ENCODE measurements around the gene OR51S1. TPM values are rescaled to one million over a fixed set of nuclear protein-coding genes. Genes with fewer than 3 reads are reported as not detected.
"Not testable (repeated sequence)": the region's sequence is repeated elsewhere in the genome, so short reads cannot be mapped to it uniquely, and the experiment has no call there.

OR51S1 gene
- total RNA-seq, 6 experiments from 2014 or later: not detected

- no peaks in the 10 kb centered on the region; the same call in 1 of the 2 replicates for H3K36me3 Mint-ChIP-seq (ENCODE audit: low read depth)
- no peak overlapping the region for H3K27ac Mint-ChIP-seq
- H3K4me3 Mint-ChIP-seq: no peak overlapping the region
- H3K9me3 Mint-ChIP-seq: peaks cover 51% of the 10 kb centered on the region
- H3K4me1 Mint-ChIP-seq (ENCODE audit: low read depth): no peaks in the 10 kb centered on the region
- no peaks in the 10 kb centered on the region for H3K27me3 Mint-ChIP-seq (ENCODE audit: insufficient read depth)
- DNase-seq: no peak
- TF ChIP-seq CTCF (IDR thresholded peaks at IDR 0.05): no peak
Observed at GRCh38 chr11:4863876-4864275, 14.9 kb upstream of the OR51S1 start.

GRCh38 chr11:4862447-4863236, 13.6 kb upstream of the OR51S1 start:
- H3K27me3 Mint-ChIP-seq (ENCODE audit: insufficient read depth): no peaks in the 10 kb centered on the region
- no peaks in the 10 kb centered on the region; the same call in 1 of the 2 replicates for H3K36me3 Mint-ChIP-seq (ENCODE audit: low read depth)
- no peak overlapping the region for H3K27ac Mint-ChIP-seq
- TF ChIP-seq CTCF (IDR thresholded peaks at IDR 0.05): no peak
- H3K4me1 Mint-ChIP-seq (ENCODE audit: low read depth): no peaks in the 10 kb centered on the region
- peaks cover 45% of the 10 kb centered on the region for H3K9me3 Mint-ChIP-seq
- H3K4me3 Mint-ChIP-seq: no peak overlapping the region
- DNase-seq: no peak

GRCh38 chr11:4854286-4854685, 5.3 kb upstream of the OR51S1 start:
- not testable (repeated sequence) for H3K4me3 Mint-ChIP-seq; H3K36me3 Mint-ChIP-seq (ENCODE audit: low read depth); DNase-seq; H3K27me3 Mint-ChIP-seq (ENCODE audit: insufficient read depth); H3K4me1 Mint-ChIP-seq (ENCODE audit: low read depth); H3K27ac Mint-ChIP-seq
- peaks cover 26% of the 10 kb centered on the region for H3K9me3 Mint-ChIP-seq

- no peak for DNase-seq
- TF ChIP-seq CTCF (IDR thresholded peaks at IDR 0.05): no peak
- H3K4me1 Mint-ChIP-seq (ENCODE audit: low read depth): no peaks in the 10 kb centered on the region
- H3K36me3 Mint-ChIP-seq (ENCODE audit: low read depth): no peaks in the 10 kb centered on the region
- H3K9me3 Mint-ChIP-seq: peaks cover 34% of the 10 kb centered on the region
- no peak overlapping the region for H3K27ac Mint-ChIP-seq
- no peak overlapping the region for H3K4me3 Mint-ChIP-seq
- no peaks in the 10 kb centered on the region; the same call in 1 of the 2 replicates for H3K27me3 Mint-ChIP-seq (ENCODE audit: insufficient read depth)
Observed at GRCh38 chr11:4851033-4851432, 2.0 kb upstream of the OR51S1 start.

GRCh38 chr11:4839851-4840549, 9.0 kb downstream of the OR51S1 start:
- H3K36me3 Mint-ChIP-seq (ENCODE audit: low read depth): peaks cover 4% of the 10 kb centered on the region; the same call in 1 of the 2 replicates
- DNase-seq: no peak
- H3K27me3 Mint-ChIP-seq (ENCODE audit: insufficient read depth): no peaks in the 10 kb centered on the region
- no peak overlapping the region for H3K27ac Mint-ChIP-seq
- no peaks in the 10 kb centered on the region for H3K4me1 Mint-ChIP-seq (ENCODE audit: low read depth)
- TF ChIP-seq CTCF (IDR thresholded peaks at IDR 0.05): no peak
- H3K4me3 Mint-ChIP-seq: no peak overlapping the region
- peaks cover 48% of the 10 kb centered on the region for H3K9me3 Mint-ChIP-seq

GRCh38 chr11:4830909-4831308, 18.1 kb downstream of the OR51S1 start:
- no peaks in the 10 kb centered on the region for H3K36me3 Mint-ChIP-seq (ENCODE audit: low read depth)
- no peaks in the 10 kb centered on the region for H3K27me3 Mint-ChIP-seq (ENCODE audit: insufficient read depth)
- H3K4me3 Mint-ChIP-seq: no peak overlapping the region
- peaks cover 22% of the 10 kb centered on the region for H3K9me3 Mint-ChIP-seq
- no peak overlapping the region for H3K27ac Mint-ChIP-seq
- no peaks in the 10 kb centered on the region for H3K4me1 Mint-ChIP-seq (ENCODE audit: low read depth)
- TF ChIP-seq CTCF (IDR thresholded peaks at IDR 0.05): no peak
- DNase-seq: no peak

Measured in HFFc6 (cell line).